HG03565 (cell line): Measurements from ENCODE around the gene PLSCR5.

Experiments used
- ATAC-seq: cut with Tn5 transposase; IDR thresholded peaks from one replicate; pipeline ENCODE4 v1.9.1; 2021; ENCODE audit warnings: mild to moderate bottlenecking, moderate library complexity; ENCODE audit not compliant: unreplicated experiment

The PLSCR5 gene

GRCh38 chr3:146589899-146590508, 15.1 kb downstream of the PLSCR5 start:
- ATAC-seq: peak; percentile 60

DNA sequence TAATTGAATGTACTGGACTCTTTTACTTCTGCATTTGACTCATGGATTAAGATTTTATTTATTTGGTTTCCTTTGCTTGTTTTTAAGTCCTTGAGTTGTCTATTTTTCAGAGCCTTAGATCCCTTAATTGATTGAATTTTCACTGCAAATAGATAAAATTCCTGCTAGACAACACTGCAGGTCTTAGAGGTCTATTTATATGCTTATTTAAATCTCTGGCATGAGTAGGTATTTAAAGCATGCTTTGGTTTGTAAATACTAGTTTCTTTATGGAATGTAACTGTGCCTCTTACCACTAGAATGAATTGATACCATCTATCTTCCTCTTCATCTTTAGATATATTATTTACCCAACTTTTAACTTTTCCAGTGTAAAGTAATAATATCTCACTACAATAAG, 20.0 kb downstream of the PLSCR5 start:
- ATAC-seq: no peak

GRCh38 chr3:146581951-146582467, 23.1 kb downstream of the PLSCR5 start:
- no peak for ATAC-seq

DNA sequence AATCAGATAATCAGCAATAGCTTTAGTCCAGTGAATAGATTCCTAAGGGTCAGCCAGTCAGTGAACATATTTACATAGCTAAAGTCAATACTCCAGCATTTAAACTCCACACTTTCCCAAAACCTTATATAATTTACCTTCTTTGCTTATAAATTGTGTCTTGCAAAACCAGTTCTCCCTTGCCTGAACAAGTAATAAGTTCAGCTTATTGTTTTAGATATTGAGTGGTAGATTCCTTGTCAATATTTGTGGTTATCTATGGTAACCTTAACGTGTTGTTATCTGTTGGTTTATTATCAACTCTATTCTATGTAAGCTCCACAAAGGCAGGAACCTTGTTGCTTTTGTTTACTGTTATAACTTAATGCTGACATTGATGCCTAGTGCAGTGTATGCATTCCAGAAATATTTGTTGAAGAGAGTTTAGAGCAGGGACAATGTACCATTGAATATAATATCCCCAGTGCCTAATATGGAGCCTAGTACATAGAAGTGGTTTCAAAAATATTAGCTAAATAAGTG, 24.0 kb downstream of the PLSCR5 start:
- no peak for ATAC-seq

GRCh38 chr3:146577662-146578061, 27.5 kb downstream of the PLSCR5 start:
- ATAC-seq: peak; percentile 65

- ATAC-seq: no peak
These were observed 29.5 kb downstream of the PLSCR5 start for GRCh38 chr3:146575636-146576035.

GRCh38 chr3:146574173-146574572, 31.0 kb downstream of the PLSCR5 start:
- ATAC-seq: no peak

DNA sequence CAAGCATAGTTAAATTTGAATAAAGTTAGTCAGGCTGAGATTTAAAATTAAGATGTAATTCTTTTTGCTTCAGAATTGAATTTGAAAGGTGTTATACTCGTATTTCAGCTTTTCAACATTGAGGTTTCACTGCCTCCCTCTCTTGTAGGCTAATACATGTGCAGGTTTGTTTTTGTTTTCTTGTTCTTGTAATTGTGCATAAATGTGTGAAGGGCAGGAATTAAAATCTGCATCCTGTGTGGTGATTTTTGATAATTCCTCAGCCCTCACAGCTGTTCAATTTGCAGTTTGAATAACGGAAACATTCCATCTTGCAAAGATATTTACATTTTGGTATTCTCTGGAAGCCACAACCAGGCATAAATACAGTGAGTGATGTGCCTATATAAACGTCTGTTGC, 35.8 kb downstream of the PLSCR5 start:
- no peak for ATAC-seq

DNA sequence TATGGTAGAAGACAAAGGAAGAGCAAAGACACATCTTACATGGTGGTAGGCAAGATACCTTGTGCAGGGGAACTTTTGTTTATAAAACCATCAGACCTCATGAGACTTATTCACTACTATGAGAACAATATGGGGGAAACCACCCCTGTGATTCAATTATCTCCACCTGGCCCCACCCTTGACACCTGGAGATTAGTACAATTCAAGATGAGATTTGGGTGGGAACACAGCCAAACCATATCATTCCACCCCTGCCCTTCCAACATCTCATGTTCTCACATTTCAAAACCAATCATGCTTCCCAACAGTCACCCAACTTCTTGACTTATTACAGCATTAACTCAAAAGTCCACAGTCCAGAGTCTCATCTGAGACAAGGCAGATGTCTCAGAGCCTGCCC, 39.0 kb downstream of the PLSCR5 start:
- ATAC-seq: no peak

DNA sequence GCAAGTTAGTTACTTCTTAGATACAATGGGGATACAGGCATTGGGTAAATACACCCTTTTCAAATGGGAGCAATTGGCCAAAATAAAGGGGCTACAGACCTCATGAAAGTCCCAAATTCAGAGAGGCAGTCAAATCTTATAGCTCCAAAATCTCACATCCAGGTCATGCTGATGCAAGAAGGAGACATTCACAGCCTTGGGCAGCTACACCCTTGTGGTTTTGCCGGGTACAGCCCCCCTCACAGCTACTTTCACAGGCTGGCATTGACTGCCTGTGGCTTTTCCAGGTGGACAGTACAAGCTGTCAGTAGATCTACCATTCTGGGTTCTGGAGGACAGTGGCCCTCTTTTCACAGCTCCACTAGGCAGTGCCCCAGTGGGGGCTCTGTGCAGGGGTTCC, 43.3 kb downstream of the PLSCR5 start:
- no peak for ATAC-seq

- no peak for ATAC-seq
These were observed 43.7 kb downstream of the PLSCR5 start for GRCh38 chr3:146561463-146561862.

DNA sequence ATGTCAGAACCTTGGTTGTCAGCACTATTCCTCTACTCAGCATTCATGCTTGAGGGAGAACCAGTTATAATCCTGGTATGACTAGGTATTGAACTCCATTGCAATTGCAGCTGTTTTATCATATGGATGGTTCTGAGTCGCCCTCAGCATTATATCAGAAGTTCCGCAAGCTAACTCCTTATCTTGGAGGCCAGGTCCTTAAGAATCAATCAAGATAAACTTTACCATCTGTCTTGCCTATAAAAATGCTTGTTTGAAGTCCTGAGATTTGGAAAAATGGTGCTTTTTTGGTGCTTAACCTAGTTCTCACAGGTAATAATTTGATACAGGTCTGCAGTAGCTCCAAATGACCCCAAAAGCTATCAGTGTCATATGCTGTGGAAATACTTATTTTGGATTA, 44.5 kb downstream of the PLSCR5 start:
- ATAC-seq: no peak

- ATAC-seq: no peak
These were observed 45.8 kb downstream of the PLSCR5 start for GRCh38 chr3:146559388-146559787.

DNA sequence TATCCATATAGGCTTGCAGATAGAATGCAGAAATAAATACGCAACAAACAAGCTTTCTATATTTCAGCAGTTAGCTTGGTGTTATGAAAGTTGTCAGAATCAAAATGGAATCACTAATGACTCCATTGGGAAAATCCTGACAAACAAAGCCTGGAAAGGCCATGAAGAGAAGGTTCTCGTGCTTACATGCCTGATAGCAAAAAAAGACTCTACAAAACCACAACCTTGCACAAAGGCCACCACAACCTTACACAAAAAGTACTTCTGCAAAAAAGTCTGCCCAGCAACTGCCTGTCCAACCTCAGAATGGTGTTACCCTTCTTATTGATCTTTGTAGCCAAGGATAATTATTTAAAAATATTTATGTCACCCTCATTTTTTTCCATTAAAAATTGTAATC, 46.4 kb downstream of the PLSCR5 start:
- ATAC-seq: no peak

- no peak for ATAC-seq
These were observed 47.4 kb downstream of the PLSCR5 start for GRCh38 chr3:146557745-146558144.

GRCh38 chr3:146555311-146555710, 49.8 kb downstream of the PLSCR5 start:
- no peak for ATAC-seq

DNA sequence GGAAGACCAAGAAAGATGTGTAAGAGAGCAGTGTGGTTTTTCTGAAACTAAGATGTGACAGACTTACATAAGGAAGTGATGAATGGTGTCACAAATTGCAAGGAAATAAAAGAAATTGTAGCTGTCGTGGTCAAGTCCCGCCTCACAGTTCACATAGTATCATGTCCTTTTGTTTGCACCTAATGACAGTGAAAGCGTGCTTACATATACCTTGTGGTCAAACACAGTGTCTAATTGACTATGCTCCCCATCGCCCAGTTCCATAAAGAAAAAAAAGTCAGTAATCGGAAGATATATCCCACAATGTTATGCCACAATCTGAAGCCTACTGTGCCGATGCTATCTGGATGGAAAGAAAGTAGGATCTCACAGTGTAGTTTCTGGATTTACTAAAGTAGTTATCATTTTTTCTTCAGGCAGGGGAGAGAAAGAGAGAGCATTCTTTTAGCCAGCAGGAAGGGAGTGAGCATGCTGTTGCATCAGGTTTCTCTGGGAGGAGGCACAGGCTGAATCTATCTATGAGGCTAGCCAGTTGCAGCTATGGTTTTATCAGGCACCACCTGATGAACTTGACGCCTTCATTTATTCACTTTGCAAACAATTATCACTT, 50.9 kb downstream of the PLSCR5 start:
- no peak for ATAC-seq

GRCh38 chr3:146550743-146551510, 54.2 kb downstream of the PLSCR5 start:
- ATAC-seq: peak; percentile 95

- ATAC-seq: no peak
These were observed 55.0 kb downstream of the PLSCR5 start for GRCh38 chr3:146550070-146550615.

GRCh38 chr3:146547235-146547835, 57.8 kb downstream of the PLSCR5 start:
- ATAC-seq: no peak

DNA sequence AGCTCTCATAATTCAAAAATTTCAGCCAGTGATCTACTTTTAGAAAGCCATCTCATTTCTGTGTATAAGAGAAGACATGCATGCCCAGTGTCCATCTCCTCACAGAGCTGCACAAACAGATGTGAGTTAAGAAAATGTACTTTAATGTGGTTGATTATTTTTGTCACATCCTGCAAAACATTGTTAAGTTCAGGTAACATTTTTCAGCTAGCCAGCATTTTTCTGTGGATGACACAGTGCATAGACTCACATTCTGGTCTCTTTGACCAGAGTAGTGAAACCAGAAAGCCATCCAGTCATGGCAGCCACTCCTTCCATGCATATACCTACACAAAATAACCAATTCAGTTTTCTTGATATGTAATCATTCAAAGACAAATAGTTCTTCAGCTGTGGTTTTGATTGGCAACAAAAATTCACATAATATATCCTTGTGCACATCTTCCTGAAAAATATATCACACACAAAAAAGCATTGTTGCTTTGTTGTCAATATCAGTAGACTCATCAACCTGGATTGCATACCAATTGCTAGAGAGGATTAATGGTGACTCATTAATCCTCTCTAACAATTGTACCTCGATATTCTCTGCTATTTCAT, 58.7 kb downstream of the PLSCR5 start:
- no peak for ATAC-seq
